Measurements from ENCODE around the gene CCDC12. TPM values are rescaled to one million over a fixed set of nuclear protein-coding genes. Genes with fewer than 3 reads are reported as not detected.
A peak's percentile ranks its signal among the peaks of the same experiment; 100 is the strongest.

The CCDC12 gene
- total and polyA plus RNA-seq, 4 donors = 34.2 to 129 (median 70.0) TPM

GRCh38 chr3:46981932-46982471, 5.5 kb upstream of the CCDC12 start:
- no peak for TF ChIP-seq CTCF (IDR thresholded peaks at IDR 0.05; ENCODE audit: control extremely low read depth, extremely low read depth)
- Histone ChIP-seq H3K4me1 (ENCODE audit: control insufficient read depth in 5 of 5, insufficient read depth in 5 of 5, low read length in 5 of 5) (peaks cover 0 to 52% (median 17%) of the 10 kb centered on the region in 5 donors), H3K27me3 (ENCODE audit: control insufficient read depth in 3 of 3, insufficient read depth in 3 of 3, low read length in 2 of 3) (no peaks in the 10 kb centered on the region), H3K9me3 (ENCODE audit: control insufficient read depth in 4 of 4, insufficient read depth in 3 of 4, low read length in 3 of 4) (no peaks in the 10 kb centered on the region), H3K4me3 (no peak overlapping the region), H3K9ac (ENCODE audit: insufficient read depth in 1 of 2, low read length in 2 of 2) (no peak overlapping the region), H3K27ac (ENCODE audit: low read depth in 1 of 2, low read length in 1 of 2) (peak overlapping the region; percentile 47 to 71), H3K36me3 (ENCODE audit: control insufficient read depth in 4 of 4, insufficient read depth in 4 of 4, low read length in 4 of 4) (no peaks in the 10 kb centered on the region)
- WGBS, 2 donors = 8 to 14% methylated on average over 5 of the region's 5 CpGs
- ATAC-seq (ENCODE audit: insufficient read depth, low FRiP score) (no peak), DNase-seq (peak; percentile 61 to 81 (median 78))

GRCh38 chr3:46979958-46980497, 3.5 kb upstream of the CCDC12 start:
- Histone ChIP-seq H3K36me3 (ENCODE audit: control insufficient read depth in 4 of 4, insufficient read depth in 4 of 4, low read length in 4 of 4) (peaks cover 0 to 3% (median 0%) of the 10 kb centered on the region in 4 donors), H3K27me3 (ENCODE audit: control insufficient read depth in 3 of 3, insufficient read depth in 3 of 3, low read length in 2 of 3) (no peaks in the 10 kb centered on the region), H3K9me3 (ENCODE audit: control insufficient read depth in 4 of 4, insufficient read depth in 3 of 4, low read length in 3 of 4) (no peaks in the 10 kb centered on the region), H3K4me1 (ENCODE audit: control insufficient read depth in 5 of 5, insufficient read depth in 5 of 5, low read length in 5 of 5) (peaks cover 0 to 33% (median 16%) of the 10 kb centered on the region in 5 donors), H3K9ac (ENCODE audit: insufficient read depth in 1 of 2, low read length in 2 of 2) (no peak overlapping the region), H3K27ac (ENCODE audit: low read depth in 1 of 2, low read length in 1 of 2) (peak overlapping the region; percentile 80 to 92), H3K4me3 (peak overlapping the region; percentile 87)
- DNase-seq (no peak), ATAC-seq (ENCODE audit: insufficient read depth, low FRiP score) (no peak)
- 2% methylated on average over 21 to 36 of the region's 40 CpGs for WGBS, 2 donors
- no peak for TF ChIP-seq CTCF (IDR thresholded peaks at IDR 0.05; ENCODE audit: control extremely low read depth, extremely low read depth)

GRCh38 chr3:46978985-46979944, 2.7 kb upstream of the CCDC12 start, which contains the start of gene NBEAL2:
Gene NBEAL2 (plus strand): TSS chr3:46979666. CDS start chr3:46979862, 196 bp downstream.
- no peaks in the 10 kb centered on the region for H3K9me3 ChIP-seq (ENCODE audit: control insufficient read depth in 4 of 4, insufficient read depth in 3 of 4, low read length in 3 of 4)
- no peak for TF ChIP-seq CTCF (IDR thresholded peaks at IDR 0.05; ENCODE audit: control extremely low read depth, extremely low read depth)
- H3K4me1 ChIP-seq (ENCODE audit: control insufficient read depth in 5 of 5, insufficient read depth in 5 of 5, low read length in 5 of 5) = peaks cover 2 to 30% (median 21%) of the 10 kb centered on the region in 5 donors
- DNase-seq (peak; percentile 88 to 94 (median 94)), ATAC-seq (ENCODE audit: insufficient read depth, low FRiP score) (peak; percentile 84)
- peak within 1 kb of the TSS; percentile 68 to 72 for H3K9ac ChIP-seq (ENCODE audit: insufficient read depth in 1 of 2, low read length in 2 of 2)
- peak within 1 kb of the TSS; percentile 87 for H3K4me3 ChIP-seq
- no peaks in the 10 kb centered on the region for H3K27me3 ChIP-seq (ENCODE audit: control insufficient read depth in 3 of 3, insufficient read depth in 3 of 3, low read length in 2 of 3)
- 1 to 2% methylated on average over 28 to 73 of the region's 73 CpGs for WGBS, 2 donors
- H3K36me3 ChIP-seq (ENCODE audit: control insufficient read depth in 4 of 4, insufficient read depth in 4 of 4, low read length in 4 of 4) = peaks cover 0 to 3% (median 0%) of the 10 kb centered on the region in 4 donors
- peak within 1 kb of the TSS; percentile 91 to 92 for H3K27ac ChIP-seq (ENCODE audit: low read depth in 1 of 2, low read length in 1 of 2)
